ENCODE data around the gene RHCG.

RHCG gene

GRCh38 chr15:89435362-89435761, 61.0 kb downstream of the RHCG start:
- no peaks in the 10 kb centered on the region for H3K9me3 ChIP-seq (ENCODE audit: control insufficient read depth in 1 of 2, low read length in 2 of 2)
- no peak overlapping the region for H3K27ac ChIP-seq (ENCODE audit: low read depth, low read length)
- H3K4me3 ChIP-seq (ENCODE audit: low read depth in 1 of 2, low read length in 2 of 2), result no peak overlapping the region
- H3K9ac ChIP-seq (ENCODE audit: low read depth in 1 of 2, low read length in 2 of 2), result no peak overlapping the region
- peaks cover 3 to 9% of the 10 kb centered on the region in 2 donors for H3K4me1 ChIP-seq (ENCODE audit: control insufficient read depth in 1 of 2, insufficient read depth in 2 of 2, low read length in 2 of 2)
- H3K27me3 ChIP-seq (ENCODE audit: control insufficient read depth in 1 of 2, insufficient read depth in 2 of 2, low read length in 2 of 2), result peaks cover 0 to 3% of the 10 kb centered on the region in 2 donors
- H3K36me3 ChIP-seq (ENCODE audit: control insufficient read depth in 1 of 2, insufficient read depth in 2 of 2, low read length in 2 of 2), result no peaks in the 10 kb centered on the region

- peaks cover 0 to 3% of the 10 kb centered on the region in 2 donors for H3K27me3 ChIP-seq (ENCODE audit: control insufficient read depth in 1 of 2, insufficient read depth in 2 of 2, low read length in 2 of 2)
- peaks cover 3 to 9% of the 10 kb centered on the region in 2 donors for H3K4me1 ChIP-seq (ENCODE audit: control insufficient read depth in 1 of 2, insufficient read depth in 2 of 2, low read length in 2 of 2)
- no peak overlapping the region for H3K9ac ChIP-seq (ENCODE audit: low read depth in 1 of 2, low read length in 2 of 2)
- no peak overlapping the region for H3K4me3 ChIP-seq (ENCODE audit: low read depth in 1 of 2, low read length in 2 of 2)
- H3K9me3 ChIP-seq (ENCODE audit: control insufficient read depth in 1 of 2, low read length in 2 of 2), result no peaks in the 10 kb centered on the region
- H3K27ac ChIP-seq (ENCODE audit: low read depth, low read length), result no peak overlapping the region
- no peaks in the 10 kb centered on the region for H3K36me3 ChIP-seq (ENCODE audit: control insufficient read depth in 1 of 2, insufficient read depth in 2 of 2, low read length in 2 of 2)
These were observed 62.7 kb downstream of the RHCG start for GRCh38 chr15:89433686-89434085.

- Histone ChIP-seq H3K27me3 (ENCODE audit: control insufficient read depth in 1 of 2, insufficient read depth in 2 of 2, low read length in 2 of 2) (no peaks in the 10 kb centered on the region), H3K27ac (ENCODE audit: low read depth, low read length) (no peak overlapping the region), H3K36me3 (ENCODE audit: control insufficient read depth in 1 of 2, insufficient read depth in 2 of 2, low read length in 2 of 2) (no peaks in the 10 kb centered on the region), H3K9ac (ENCODE audit: low read depth in 1 of 2, low read length in 2 of 2) (peak overlapping the region in 1 of 2 donors; percentile 73), H3K9me3 (ENCODE audit: control insufficient read depth in 1 of 2, low read length in 2 of 2) (no peaks in the 10 kb centered on the region), H3K4me1 (ENCODE audit: control insufficient read depth in 1 of 2, insufficient read depth in 2 of 2, low read length in 2 of 2) (peaks cover 0 to 3% of the 10 kb centered on the region in 2 donors), H3K4me3 (ENCODE audit: low read depth in 1 of 2, low read length in 2 of 2) (peak overlapping the region; percentile 60 to 72)
These were observed 65.6 kb downstream of the RHCG start for GRCh38 chr15:89430530-89431341.

DNA sequence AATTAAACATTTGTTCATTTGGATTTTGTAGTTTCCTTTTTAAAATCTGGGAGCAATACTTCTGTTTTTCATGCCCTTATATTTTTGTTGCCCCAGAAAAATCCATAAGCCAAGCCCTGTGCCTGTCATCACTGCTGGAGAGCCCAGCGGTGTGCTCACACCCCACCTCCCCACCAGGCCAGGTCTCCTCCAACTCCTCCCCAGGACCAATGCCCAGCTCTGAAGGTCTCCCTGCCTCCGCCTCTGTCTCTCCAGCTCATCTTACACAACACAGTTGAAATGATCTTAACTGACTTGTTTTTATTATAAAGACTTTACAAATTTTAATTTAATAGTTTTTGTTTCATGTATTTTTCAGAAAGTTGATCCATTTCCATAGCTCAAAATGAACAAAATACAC, 66.4 kb downstream of the RHCG start:
- H3K27me3 ChIP-seq (ENCODE audit: control insufficient read depth in 1 of 2, insufficient read depth in 2 of 2, low read length in 2 of 2), result no peaks in the 10 kb centered on the region

GRCh38 chr15:89429023-89429422, 67.4 kb downstream of the RHCG start:
- Histone ChIP-seq H3K4me3 (ENCODE audit: low read depth in 1 of 2, low read length in 2 of 2) (no peak overlapping the region), H3K9ac (ENCODE audit: low read depth in 1 of 2, low read length in 2 of 2) (no peak overlapping the region), H3K36me3 (ENCODE audit: control insufficient read depth in 1 of 2, insufficient read depth in 2 of 2, low read length in 2 of 2) (no peaks in the 10 kb centered on the region), H3K4me1 (ENCODE audit: control insufficient read depth in 1 of 2, insufficient read depth in 2 of 2, low read length in 2 of 2) (peaks cover 0 to 3% of the 10 kb centered on the region in 2 donors), H3K9me3 (ENCODE audit: control insufficient read depth in 1 of 2, low read length in 2 of 2) (no peaks in the 10 kb centered on the region), H3K27me3 (ENCODE audit: control insufficient read depth in 1 of 2, insufficient read depth in 2 of 2, low read length in 2 of 2) (no peaks in the 10 kb centered on the region), H3K27ac (ENCODE audit: low read depth, low read length) (no peak overlapping the region)

More for the DNA sequence above, 66.4 kb downstream of the RHCG start:
- H3K27ac ChIP-seq (ENCODE audit: low read depth, low read length), result no peak overlapping the region
- H3K9me3 ChIP-seq (ENCODE audit: control insufficient read depth in 1 of 2, low read length in 2 of 2), result no peaks in the 10 kb centered on the region
- H3K4me3 ChIP-seq (ENCODE audit: low read depth in 1 of 2, low read length in 2 of 2), result no peak overlapping the region
- H3K36me3 ChIP-seq (ENCODE audit: control insufficient read depth in 1 of 2, insufficient read depth in 2 of 2, low read length in 2 of 2), result no peaks in the 10 kb centered on the region
- no peak overlapping the region for H3K9ac ChIP-seq (ENCODE audit: low read depth in 1 of 2, low read length in 2 of 2)
- peaks cover 0 to 3% of the 10 kb centered on the region in 2 donors for H3K4me1 ChIP-seq (ENCODE audit: control insufficient read depth in 1 of 2, insufficient read depth in 2 of 2, low read length in 2 of 2)

DNA sequence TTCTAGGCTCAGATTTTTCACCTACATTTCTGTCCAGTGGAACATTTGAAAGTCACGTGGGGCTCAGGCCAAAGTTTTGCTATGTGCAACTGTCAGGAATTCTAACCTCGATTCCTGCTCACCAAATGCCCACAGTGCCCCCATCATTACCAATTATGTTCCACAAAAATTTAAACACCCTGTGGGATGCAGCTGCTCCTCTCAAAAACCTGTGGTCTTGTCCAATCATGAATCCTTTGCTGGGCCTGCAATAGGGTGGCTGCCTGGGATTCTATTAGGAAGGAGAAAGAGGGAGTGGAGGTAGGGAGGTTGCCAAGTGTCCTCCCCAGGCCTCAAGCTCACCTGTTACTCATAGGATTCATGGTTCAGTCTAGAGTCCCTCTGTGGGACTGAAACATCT, 68.1 kb downstream of the RHCG start:
- Histone ChIP-seq H3K4me3 (ENCODE audit: low read depth in 1 of 2, low read length in 2 of 2) (no peak overlapping the region), H3K27me3 (ENCODE audit: control insufficient read depth in 1 of 2, insufficient read depth in 2 of 2, low read length in 2 of 2) (no peaks in the 10 kb centered on the region), H3K27ac (ENCODE audit: low read depth, low read length) (no peak overlapping the region), H3K4me1 (ENCODE audit: control insufficient read depth in 1 of 2, insufficient read depth in 2 of 2, low read length in 2 of 2) (peaks cover 0 to 3% of the 10 kb centered on the region in 2 donors), H3K9ac (ENCODE audit: low read depth in 1 of 2, low read length in 2 of 2) (no peak overlapping the region), H3K36me3 (ENCODE audit: control insufficient read depth in 1 of 2, insufficient read depth in 2 of 2, low read length in 2 of 2) (no peaks in the 10 kb centered on the region), H3K9me3 (ENCODE audit: control insufficient read depth in 1 of 2, low read length in 2 of 2) (no peaks in the 10 kb centered on the region)

DNA sequence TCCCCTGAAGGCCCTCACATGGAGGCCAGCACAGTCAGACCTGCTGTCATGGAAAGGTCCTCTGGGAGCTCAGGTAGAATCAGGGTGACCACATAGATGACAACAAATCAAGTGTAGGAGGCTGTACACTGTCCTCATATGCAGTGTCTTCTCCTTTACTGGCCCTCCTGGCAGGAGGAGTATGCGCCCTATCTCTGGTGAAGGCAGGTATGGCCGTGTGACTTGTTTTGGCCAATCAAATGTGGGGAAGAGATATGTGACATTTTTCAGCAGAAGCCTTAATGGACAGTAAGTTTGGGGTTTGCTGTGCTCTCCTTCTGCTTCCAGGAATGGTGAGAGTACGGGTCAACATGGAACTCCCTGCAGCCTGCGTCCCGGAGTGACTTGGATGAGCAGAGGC, 69.9 kb downstream of the RHCG start:
- Histone ChIP-seq H3K27ac (ENCODE audit: low read depth, low read length) (no peak overlapping the region), H3K9ac (ENCODE audit: low read depth in 1 of 2, low read length in 2 of 2) (no peak overlapping the region), H3K4me1 (ENCODE audit: control insufficient read depth in 1 of 2, insufficient read depth in 2 of 2, low read length in 2 of 2) (peaks cover 0 to 3% of the 10 kb centered on the region in 2 donors), H3K9me3 (ENCODE audit: control insufficient read depth in 1 of 2, low read length in 2 of 2) (no peaks in the 10 kb centered on the region), H3K4me3 (ENCODE audit: low read depth in 1 of 2, low read length in 2 of 2) (no peak overlapping the region), H3K27me3 (ENCODE audit: control insufficient read depth in 1 of 2, insufficient read depth in 2 of 2, low read length in 2 of 2) (peaks cover 3 to 9% of the 10 kb centered on the region in 2 donors), H3K36me3 (ENCODE audit: control insufficient read depth in 1 of 2, insufficient read depth in 2 of 2, low read length in 2 of 2) (no peaks in the 10 kb centered on the region)

- H3K4me3 ChIP-seq (ENCODE audit: low read depth in 1 of 2, low read length in 2 of 2), result no peak overlapping the region
- H3K27ac ChIP-seq (ENCODE audit: low read depth, low read length), result no peak overlapping the region
- no peak overlapping the region for H3K9ac ChIP-seq (ENCODE audit: low read depth in 1 of 2, low read length in 2 of 2)
- H3K27me3 ChIP-seq (ENCODE audit: control insufficient read depth in 1 of 2, insufficient read depth in 2 of 2, low read length in 2 of 2), result peaks cover 14 to 17% of the 10 kb centered on the region in 2 donors
- H3K4me1 ChIP-seq (ENCODE audit: control insufficient read depth in 1 of 2, insufficient read depth in 2 of 2, low read length in 2 of 2), result no peaks in the 10 kb centered on the region
- H3K9me3 ChIP-seq (ENCODE audit: control insufficient read depth in 1 of 2, low read length in 2 of 2), result no peaks in the 10 kb centered on the region
- no peaks in the 10 kb centered on the region for H3K36me3 ChIP-seq (ENCODE audit: control insufficient read depth in 1 of 2, insufficient read depth in 2 of 2, low read length in 2 of 2)
These were observed 72.4 kb downstream of the RHCG start for GRCh38 chr15:89423981-89424380.

Data from duodenal mucosa (tissue), 2 donors.